Measurements from ENCODE around the gene LFNG.

The LFNG gene

DNA sequence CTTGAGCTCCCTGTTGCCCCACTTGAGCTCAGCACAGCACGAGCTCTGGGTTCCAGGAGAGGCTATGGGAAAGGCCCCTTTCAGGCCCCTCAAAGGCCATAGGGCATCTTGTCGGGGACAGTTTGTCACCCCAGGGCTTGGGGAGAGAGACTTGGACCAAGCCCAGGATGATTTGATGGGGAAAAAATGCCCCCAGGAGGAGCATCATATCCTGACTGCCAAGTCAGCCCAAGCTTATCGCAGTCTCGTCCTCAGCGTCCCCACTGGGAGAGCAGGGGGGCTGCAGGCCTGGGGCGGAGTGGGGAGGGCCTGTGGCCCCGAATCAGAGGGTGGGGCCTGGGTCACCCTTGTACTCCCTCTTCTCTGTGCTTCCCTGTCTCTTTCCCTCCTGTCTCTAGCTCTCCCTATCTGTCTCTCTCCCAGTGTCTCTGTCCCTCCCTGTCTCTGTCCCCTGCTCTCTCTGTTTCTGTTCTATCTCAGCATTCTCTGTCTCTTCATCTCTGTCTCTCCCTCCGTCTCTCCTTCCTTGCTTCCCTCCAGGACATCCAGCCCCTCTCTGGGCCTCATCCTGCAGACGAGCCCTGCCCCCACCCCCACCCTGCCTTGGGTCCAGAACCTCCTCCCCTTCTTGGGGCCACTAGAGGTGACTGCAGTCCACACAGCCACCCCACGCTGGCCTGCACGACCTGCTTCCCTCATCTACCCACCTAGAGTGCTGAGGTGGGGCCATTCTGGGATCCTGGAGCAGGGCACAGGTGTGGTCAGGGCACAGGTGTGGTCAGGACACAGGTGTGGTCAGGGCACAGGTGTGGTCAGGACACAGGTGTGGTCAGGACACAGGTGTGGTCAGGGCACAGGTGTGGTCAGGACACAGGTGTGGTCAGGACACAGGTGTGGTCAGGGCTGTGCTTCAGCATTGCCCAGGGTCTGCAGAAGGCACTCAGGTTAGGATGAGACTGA, 26.1 kb upstream of the LFNG start:
- no peak for DNase-seq (ENCODE audit: low read depth)
- TF ChIP-seq, protein P1, sequence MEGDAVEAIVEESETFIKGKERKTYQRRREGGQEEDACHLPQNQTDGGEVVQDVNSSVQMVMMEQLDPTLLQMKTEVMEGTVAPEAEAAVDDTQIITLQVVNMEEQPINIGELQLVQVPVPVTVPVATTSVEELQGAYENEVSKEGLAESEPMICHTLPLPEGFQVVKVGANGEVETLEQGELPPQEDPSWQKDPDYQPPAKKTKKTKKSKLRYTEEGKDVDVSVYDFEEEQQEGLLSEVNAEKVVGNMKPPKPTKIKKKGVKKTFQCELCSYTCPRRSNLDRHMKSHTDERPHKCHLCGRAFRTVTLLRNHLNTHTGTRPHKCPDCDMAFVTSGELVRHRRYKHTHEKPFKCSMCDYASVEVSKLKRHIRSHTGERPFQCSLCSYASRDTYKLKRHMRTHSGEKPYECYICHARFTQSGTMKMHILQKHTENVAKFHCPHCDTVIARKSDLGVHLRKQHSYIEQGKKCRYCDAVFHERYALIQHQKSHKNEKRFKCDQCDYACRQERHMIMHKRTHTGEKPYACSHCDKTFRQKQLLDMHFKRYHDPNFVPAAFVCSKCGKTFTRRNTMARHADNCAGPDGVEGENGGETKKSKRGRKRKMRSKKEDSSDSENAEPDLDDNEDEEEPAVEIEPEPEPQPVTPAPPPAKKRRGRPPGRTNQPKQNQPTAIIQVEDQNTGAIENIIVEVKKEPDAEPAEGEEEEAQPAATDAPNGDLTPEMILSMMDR (conservative IDR thresholded peaks at IDR 0.05; ENCODE audit: low read length), result no peak
- no peak overlapping the region for H3K4me3 ChIP-seq (ENCODE audit: low read length)

DNA sequence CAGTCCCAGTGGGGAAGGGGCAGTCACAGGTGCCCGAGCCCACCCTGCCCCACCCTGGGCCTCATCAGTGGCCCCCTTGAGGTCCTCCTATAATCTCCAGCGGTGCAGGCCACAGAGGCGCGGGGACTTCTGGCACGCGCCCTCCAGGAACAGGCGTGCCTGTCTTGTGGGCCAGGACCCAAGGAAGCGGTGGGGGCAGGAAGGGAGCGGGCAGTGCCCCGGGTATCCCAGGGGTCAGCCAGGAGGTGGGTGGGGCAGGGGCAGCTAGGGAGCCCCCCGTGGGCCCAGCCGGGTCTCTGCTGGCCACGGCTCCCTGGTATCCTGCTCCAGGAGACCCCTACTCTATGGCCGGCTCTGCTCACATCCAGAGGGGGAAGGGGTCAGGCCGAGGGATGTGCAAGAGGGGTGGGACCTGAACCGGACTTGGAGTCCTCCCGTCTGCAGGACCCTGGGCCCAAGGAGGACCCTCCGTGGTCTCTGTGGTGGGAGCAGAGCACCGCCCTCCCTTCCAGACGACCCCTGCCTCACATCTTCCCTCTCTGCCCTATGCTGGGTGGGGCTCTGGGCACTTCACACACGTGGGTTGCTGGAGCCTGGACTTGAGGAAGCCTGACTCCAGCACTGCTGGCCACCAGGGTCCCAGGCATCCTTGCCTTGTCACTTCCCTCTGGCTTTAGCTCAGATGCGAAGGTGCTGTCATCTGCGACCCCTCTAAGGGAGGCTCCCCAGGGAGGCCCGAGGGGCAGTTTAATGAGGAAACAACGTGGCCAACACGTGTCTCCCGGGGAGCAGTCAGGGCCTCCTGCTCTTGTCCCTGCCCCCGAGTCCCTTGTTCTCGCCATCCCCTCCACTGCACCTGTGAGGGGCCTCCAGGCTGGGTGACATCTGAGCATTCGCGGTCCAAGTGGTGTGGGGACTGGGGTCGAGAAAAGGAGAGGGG, 25.1 kb upstream of the LFNG start:
- no peak for DNase-seq (ENCODE audit: low read depth)
- H3K4me3 ChIP-seq (ENCODE audit: low read length), result no peak overlapping the region
- TF ChIP-seq, protein P1 (conservative IDR thresholded peaks at IDR 0.05; ENCODE audit: low read length), result no peak

DNA sequence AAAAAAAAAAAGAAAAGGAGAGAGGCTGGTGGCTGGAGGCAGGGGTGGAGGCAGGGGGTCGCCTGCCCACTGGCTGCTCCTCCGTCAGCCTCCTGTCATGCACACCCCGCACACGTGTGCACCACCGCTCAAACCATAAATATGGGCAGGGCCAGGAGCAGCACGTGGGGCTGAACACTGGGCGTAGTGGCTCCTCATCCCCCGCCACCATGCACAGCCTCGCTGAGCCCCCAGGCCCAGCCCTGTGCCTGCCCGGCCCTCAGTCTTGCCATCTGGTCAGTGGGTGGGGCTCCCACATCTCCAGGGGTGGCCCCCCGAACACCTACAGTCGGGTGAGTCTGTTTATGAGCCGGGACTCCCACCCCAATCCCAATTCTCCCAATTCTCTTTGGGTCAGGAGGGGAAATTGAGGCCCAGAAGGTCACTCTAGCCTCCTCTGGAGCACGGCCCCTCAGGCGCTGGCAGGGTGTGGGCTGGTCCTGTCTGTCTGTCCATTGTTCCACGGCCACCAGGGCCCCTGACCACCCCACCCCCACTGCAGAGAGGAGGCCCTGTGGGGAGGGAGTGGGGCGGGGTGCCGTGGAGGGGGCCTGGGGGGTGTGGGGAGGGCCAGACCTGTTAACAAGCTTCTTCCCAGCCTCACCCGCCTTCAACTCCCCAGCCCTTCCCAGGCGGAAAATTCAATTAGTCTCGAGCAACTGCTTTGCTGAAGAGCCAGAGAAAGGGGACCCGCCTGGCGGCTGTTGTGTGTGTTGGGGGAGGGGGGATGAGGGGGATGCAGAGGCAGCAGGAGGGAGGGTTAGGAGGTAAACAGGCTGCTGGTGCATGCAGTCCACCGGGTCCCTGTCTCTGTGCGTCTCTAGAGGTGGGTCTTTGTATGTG, 23.9 kb upstream of the LFNG start:
- no peak overlapping the region for H3K4me3 ChIP-seq (ENCODE audit: low read length)
- TF ChIP-seq, protein P1 (conservative IDR thresholded peaks at IDR 0.05; ENCODE audit: low read length), result no peak
- DNase-seq (ENCODE audit: low read depth), result no peak

DNA sequence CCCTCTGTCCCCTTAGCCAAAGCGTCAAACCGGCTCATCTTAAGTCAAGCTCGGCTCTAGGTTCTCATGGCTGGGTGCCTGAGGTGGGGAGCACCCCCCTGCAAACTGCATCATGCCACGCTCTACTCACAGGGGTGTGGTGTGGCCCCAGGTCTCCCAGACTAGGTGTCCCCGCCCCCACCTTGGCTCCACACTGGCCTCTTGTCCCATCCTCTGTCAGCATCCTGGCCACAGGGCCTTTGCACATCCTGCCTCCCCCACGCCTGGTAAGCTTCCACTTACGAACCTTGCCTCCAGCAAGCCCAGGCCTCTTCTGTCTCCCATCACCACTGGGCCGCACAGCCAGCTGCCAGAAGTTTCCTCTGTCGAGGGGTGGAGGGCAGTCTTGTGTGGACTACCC, 23.2 kb upstream of the LFNG start:
- TF ChIP-seq, protein P1 (conservative IDR thresholded peaks at IDR 0.05; ENCODE audit: low read length), result no peak
- DNase-seq (ENCODE audit: low read depth), result no peak
- no peak overlapping the region for H3K4me3 ChIP-seq (ENCODE audit: low read length)

DNA sequence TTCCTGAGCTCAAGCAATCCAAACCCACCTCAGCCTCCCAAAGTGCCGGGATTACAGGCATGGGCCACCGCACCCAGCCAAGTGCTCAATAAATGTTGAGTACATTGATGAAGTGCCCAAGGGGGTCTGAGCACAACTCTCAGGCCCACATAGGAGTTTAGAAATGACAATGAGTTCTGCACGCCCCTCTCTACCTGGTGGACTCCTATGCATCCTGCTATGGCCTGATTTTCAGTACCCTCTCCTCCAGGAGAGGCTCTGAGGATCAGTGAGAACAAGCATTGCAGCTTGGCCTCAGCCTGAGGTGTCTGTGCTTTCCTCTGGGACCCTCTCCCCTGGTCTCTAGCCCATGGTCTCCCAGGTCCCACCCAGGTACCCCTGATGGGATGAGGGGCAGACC, 22.5 kb upstream of the LFNG start:
- no peak for DNase-seq (ENCODE audit: low read depth)
- no peak overlapping the region for H3K4me3 ChIP-seq (ENCODE audit: low read length)
- TF ChIP-seq, protein P1 (conservative IDR thresholded peaks at IDR 0.05; ENCODE audit: low read length), result no peak

DNA sequence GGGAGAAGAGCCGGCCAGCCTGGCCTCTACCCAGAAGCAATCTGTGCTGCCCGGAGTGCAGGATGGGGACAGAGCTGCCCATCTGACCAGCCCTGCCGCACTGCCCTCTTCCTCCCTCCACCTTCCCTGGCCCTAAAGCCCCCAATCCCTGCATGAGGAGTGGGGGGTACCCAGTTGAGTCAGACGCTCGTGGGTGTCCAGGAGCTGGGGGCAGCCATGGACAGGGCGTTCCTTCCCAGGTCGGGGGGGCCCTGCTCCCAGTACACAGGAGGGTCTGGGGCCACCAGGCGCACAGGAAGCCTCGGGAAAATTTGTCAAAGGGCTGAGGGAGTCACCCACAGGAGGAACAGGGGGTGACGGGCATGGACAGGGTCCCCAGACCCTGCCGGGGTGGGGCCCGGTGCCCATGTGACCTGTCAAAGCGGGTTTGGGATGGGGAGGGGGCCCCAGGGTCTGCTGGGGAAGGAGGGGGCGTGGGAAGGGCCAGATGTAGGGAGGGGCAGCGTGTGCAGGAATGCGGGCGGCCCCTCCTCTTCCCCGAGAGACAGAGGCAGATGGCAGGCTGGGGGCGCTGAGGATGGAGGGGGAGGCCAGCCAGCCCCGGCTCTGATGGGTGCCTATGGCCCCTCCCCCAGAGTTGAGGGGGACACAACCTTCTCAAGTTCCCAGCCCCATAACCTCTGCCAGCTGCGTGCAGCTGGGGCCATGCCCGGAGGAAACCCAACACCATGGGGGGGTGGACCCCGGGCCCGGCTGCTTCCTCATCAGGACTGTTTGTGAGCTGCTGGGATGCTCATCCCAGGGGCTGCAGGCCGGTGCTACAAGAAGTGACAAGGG, 21.9 kb upstream of the LFNG start:
- TF ChIP-seq, protein P1 (conservative IDR thresholded peaks at IDR 0.05; ENCODE audit: low read length), result no peak
- DNase-seq (ENCODE audit: low read depth), result no peak
- no peak overlapping the region for H3K4me3 ChIP-seq (ENCODE audit: low read length)

All from AG10803 (cell line).